Tongue (tissue), 2 donors: ENCODE data around the gene SYNPR. TPM values are rescaled to one million over a fixed set of nuclear protein-coding genes. Genes with fewer than 3 reads are reported as not detected.
"Not testable (repeated sequence)": the region's sequence is repeated elsewhere in the genome, so short reads cannot be mapped to it uniquely, and the experiment has no call there.

Source experiments
- DNase-seq: peaks from one replicate; pipeline ENCODE4 v3.0.0-alpha.2; 2015
- total RNA-seq: library from RNA; depleted of rRNA; stranded (reverse); fragments of >200 nt; gene quantifications from one replicate; pipeline ENCODE4 v1.2.3, GENCODE V29; 2014

SYNPR gene
- not detected for total RNA-seq

- no peak for DNase-seq
Observed at GRCh38 chr3:63278171-63279004, at the start of gene SYNPR. Gene SYNPR, plus strand, starts transcription at chr3:63278308.

- DNase-seq: peak; percentile 55
Observed at GRCh38 chr3:63228677-63229076, 49.4 kb upstream of the SYNPR start.

- DNase-seq: no peak
Observed at GRCh38 chr3:63230146-63230545, 48.0 kb upstream of the SYNPR start.

GRCh38 chr3:63231643-63232042 lies 46.5 kb upstream of the SYNPR start:
- no peak for DNase-seq

GRCh38 chr3:63232764-63233396 lies 45.2 kb upstream of the SYNPR start:
- no peak for DNase-seq

GRCh38 chr3:63240381-63240902 lies 37.7 kb upstream of the SYNPR start:
- DNase-seq: no peak

GRCh38 chr3:63242124-63242523 lies 36.0 kb upstream of the SYNPR start:
- no peak for DNase-seq

- no peak for DNase-seq
Observed at GRCh38 chr3:63244486-63244885, 33.6 kb upstream of the SYNPR start.

GRCh38 chr3:63245726-63246241 lies 32.3 kb upstream of the SYNPR start:
- no peak for DNase-seq

GRCh38 chr3:63248015-63248414 lies 30.1 kb upstream of the SYNPR start:
- no peak for DNase-seq

GRCh38 chr3:63251499-63251898 lies 26.6 kb upstream of the SYNPR start:
- no peak for DNase-seq

- not testable (repeated sequence) for DNase-seq
Observed at GRCh38 chr3:63255819-63256218, 22.3 kb upstream of the SYNPR start.

- DNase-seq: no peak
Observed at GRCh38 chr3:63264716-63265115, 13.4 kb upstream of the SYNPR start.

- no peak for DNase-seq
Observed at GRCh38 chr3:63274359-63274758, 3.7 kb upstream of the SYNPR start.

- peak; percentile 5 for DNase-seq
Observed at GRCh38 chr3:63279005-63279841, 1.1 kb downstream of the SYNPR start.

GRCh38 chr3:63287610-63288009 lies 9.5 kb downstream of the SYNPR start:
- DNase-seq: no peak

GRCh38 chr3:63290686-63291085 lies 12.6 kb downstream of the SYNPR start:
- DNase-seq: no peak

- DNase-seq: no peak
Observed at GRCh38 chr3:63294332-63294731, 16.2 kb downstream of the SYNPR start.

GRCh38 chr3:63295356-63295755 lies 17.2 kb downstream of the SYNPR start:
- DNase-seq: no peak

GRCh38 chr3:63295806-63296205 lies 17.7 kb downstream of the SYNPR start:
- no peak for DNase-seq

GRCh38 chr3:63296249-63296648 lies 18.1 kb downstream of the SYNPR start:
- no peak for DNase-seq

- peak; percentile 14 for DNase-seq
Observed at GRCh38 chr3:63303238-63303637, 25.1 kb downstream of the SYNPR start.
